Natural killer cell (primary cell): Measurements from ENCODE around the gene SPSB4. TPM values are rescaled to one million over a fixed set of nuclear protein-coding genes. Genes with fewer than 3 reads are reported as not detected.

Source experiments
- ATAC-seq, 3 donors: fragments of 150-1000 bp in 2 of 3; fragments of 200-7000 bp in 1 of 3; cut with Tn5 transposase; 1 replicate in 1 of 3; 2 replicates in 2 of 3; pipeline ENCODE4 v1.10.0; 2021; ENCODE audit warnings: mild to moderate bottlenecking in 2 of 3, moderate library complexity in 2 of 3
- DNase-seq, 2 donors: peaks; one replicate each; pipeline versions ENCODE4 v3.0.0 to v3.0.0-alpha.2; 2013 to 2021; ENCODE audit warnings: mixed read lengths in 1 of 2
- H3K27ac ChIP-seq: one replicate; pipeline ENCODE4 v1.5.1; 2013; ENCODE audit warnings: mild to moderate bottlenecking, low read length
- H3K27me3 ChIP-seq: one replicate; pipeline ENCODE4 v1.6.1; 2013; ENCODE audit warnings: low read length; ENCODE audit not compliant: control insufficient read depth, insufficient read depth
- H3K36me3 ChIP-seq: one replicate; pipeline ENCODE4 v1.6.1; 2013; ENCODE audit warnings: low read length; ENCODE audit not compliant: control insufficient read depth, insufficient read depth
- H3K4me1 ChIP-seq: one replicate; pipeline ENCODE4 v1.6.1; 2013; ENCODE audit warnings: low read length; ENCODE audit not compliant: control insufficient read depth, insufficient read depth
- H3K4me3 ChIP-seq: one replicate; pipeline ENCODE4 v1.5.1; 2013; ENCODE audit warnings: low read length
- H3K9me3 ChIP-seq: one replicate; pipeline ENCODE4 v1.6.1; 2013; ENCODE audit warnings: low read length; ENCODE audit not compliant: control insufficient read depth, insufficient read depth
- H3K27ac Mint-ChIP-seq, 2 donors: one replicate each; pipeline ENCODE4 v1.8.0; 2022; ENCODE audit warnings: mild to moderate bottlenecking in 2 of 2, mixed read lengths in 2 of 2, moderate library complexity in 1 of 2
- H3K27me3 Mint-ChIP-seq, 2 donors: one replicate each; pipeline ENCODE4 v1.8.0; 2022; ENCODE audit warnings: low read depth in 2 of 2, mixed read lengths in 2 of 2
- H3K36me3 Mint-ChIP-seq: one replicate; pipeline ENCODE4 v1.8.0; 2022; ENCODE audit warnings: mixed read lengths
- H3K4me1 Mint-ChIP-seq, 2 donors: one replicate each; pipeline ENCODE4 v1.8.0; 2022; ENCODE audit warnings: mixed read lengths in 2 of 2
- H3K4me3 Mint-ChIP-seq: one replicate; pipeline ENCODE4 v1.8.0; 2022; ENCODE audit warnings: mild to moderate bottlenecking, moderate library complexity, mixed read lengths
- H3K9me3 Mint-ChIP-seq, 2 donors: one replicate each; pipeline ENCODE4 v1.8.0; 2022; ENCODE audit warnings: mixed read lengths in 2 of 2
- CTCF ChIP-seq: fragments of 200-600 bp; IDR thresholded peaks from one replicate; pipeline ENCODE4 v1.8.0; 2022; ENCODE audit warnings: antibody characterized with exemption
- WGBS: methylation state at CpG from one replicate; pipeline ENCODE4 v1.1.7; 2013; ENCODE audit warnings: missing lambda C conversion rate; ENCODE audit not compliant: insufficient coverage; 5-methylcytosine and 5-hydroxymethylcytosine counted together
- intact Hi-C: fragments of 100-400 bp; cut with micrococcal nuclease; formaldehyde crosslinking; loops from one replicate; pipeline ENCODE4 v1.14.2; 2022
- total RNA-seq, 4 donors: library from RNA; stranded (reverse); fragments of 120-200 nt in 1 of 4; gene quantifications; one replicate each; pipeline versions ENCODE4 v1.2.3 to v1.2.4, GENCODE V29; 2013 to 2022

Gene SPSB4
- total RNA-seq, 3 donors from 2014 or later (not counting 1 experiment from before 2014, with no cell fraction given): not detected

GRCh38 chr3:141047168-141047567 lies 4.0 kb upstream of the SPSB4 start:
- TF ChIP-seq CTCF: no peak
- no peak for DNase-seq
- H3K27ac Mint-ChIP-seq: no peak overlapping the region
- WGBS: 75% methylated on average over 1 of the region's 1 CpG
- no peak for ATAC-seq
- no peaks in the 10 kb centered on the region for H3K36me3 Mint-ChIP-seq
- peaks cover 41 to 56% of the 10 kb centered on the region in 2 donors for H3K27me3 Mint-ChIP-seq
- Histone ChIP-seq H3K27me3 (peaks cover 24% of the 10 kb centered on the region), H3K27ac (no peak overlapping the region), H3K36me3 (no peaks in the 10 kb centered on the region), H3K9me3 (no peaks in the 10 kb centered on the region), H3K4me3 (no peak overlapping the region), H3K4me1 (peaks cover 13% of the 10 kb centered on the region)
- peaks cover 7 to 13% of the 10 kb centered on the region in 2 donors for H3K4me1 Mint-ChIP-seq
- intact Hi-C loops: no loop called here
- no peak overlapping the region for H3K4me3 Mint-ChIP-seq
- H3K9me3 Mint-ChIP-seq: no peaks in the 10 kb centered on the region

GRCh38 chr3:141049681-141050080 lies 1.5 kb upstream of the SPSB4 start:
- H3K36me3 Mint-ChIP-seq: no peaks in the 10 kb centered on the region
- peak in 1 of 3 donors; percentile 51 for ATAC-seq

GRCh38 chr3:141051443-141052200 lies 475 bp downstream of the SPSB4 start:
- 2% methylated on average over 77 of the region's 77 CpGs for WGBS
- no peak overlapping the region for H3K27ac Mint-ChIP-seq
- peak in 1 of 3 donors; percentile 46 for ATAC-seq

More at GRCh38 chr3:141049681-141050080, 1.5 kb upstream of the SPSB4 start:
- Histone ChIP-seq H3K4me1 (peaks cover 13% of the 10 kb centered on the region), H3K27me3 (peaks cover 37% of the 10 kb centered on the region), H3K36me3 (no peaks in the 10 kb centered on the region), H3K9me3 (no peaks in the 10 kb centered on the region), H3K27ac (no peak overlapping the region), H3K4me3 (no peak overlapping the region)
- DNase-seq: no peak
- H3K27ac Mint-ChIP-seq: no peak overlapping the region
- TF ChIP-seq CTCF: no peak
- WGBS: 40% methylated on average over 2 of the region's 2 CpGs
- peaks cover 7 to 16% of the 10 kb centered on the region in 2 donors for H3K4me1 Mint-ChIP-seq
- H3K27me3 Mint-ChIP-seq: peaks cover 50 to 76% of the 10 kb centered on the region in 2 donors
- intact Hi-C loops: no loop called here
- H3K4me3 Mint-ChIP-seq: no peak overlapping the region
- H3K9me3 Mint-ChIP-seq: no peaks in the 10 kb centered on the region

More at GRCh38 chr3:141051443-141052200, 475 bp downstream of the SPSB4 start:
- H3K4me1 ChIP-seq: peaks cover 13% of the 10 kb centered on the region
- no peak for DNase-seq
- intact Hi-C loops: no loop called here
- H3K27ac ChIP-seq: no peak overlapping the region
- peaks cover 37% of the 10 kb centered on the region for H3K27me3 ChIP-seq
- no peak overlapping the region for H3K4me3 ChIP-seq
- Mint-ChIP-seq H3K36me3 (no peaks in the 10 kb centered on the region), H3K4me1 (peaks cover 7 to 16% of the 10 kb centered on the region in 2 donors), H3K27me3 (peaks cover 61 to 81% of the 10 kb centered on the region in 2 donors), H3K4me3 (peak overlapping the region; percentile 65), H3K9me3 (no peaks in the 10 kb centered on the region)
- TF ChIP-seq CTCF: no peak
- no peaks in the 10 kb centered on the region for H3K9me3 ChIP-seq
- no peaks in the 10 kb centered on the region for H3K36me3 ChIP-seq
